Measurements from ENCODE around the gene TTBK1.

The TTBK1 gene

DNA sequence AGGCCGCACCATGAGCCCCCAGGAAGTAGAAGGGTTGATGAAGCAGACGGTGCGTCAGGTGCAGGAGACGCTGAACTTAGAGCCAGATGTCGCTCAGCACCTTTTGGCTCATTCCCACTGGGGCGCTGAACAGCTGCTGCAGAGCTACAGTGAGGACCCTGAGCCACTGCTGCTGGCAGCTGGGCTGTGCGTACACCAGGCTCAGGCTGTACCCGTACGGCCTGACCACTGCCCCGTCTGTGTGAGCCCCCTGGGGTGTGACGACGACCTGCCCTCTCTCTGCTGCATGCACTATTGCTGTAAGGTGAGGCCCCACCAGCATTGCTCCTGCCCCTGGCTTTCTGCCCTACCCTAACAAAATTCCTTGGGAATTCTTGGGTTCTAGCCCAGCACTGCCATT lies 27.1 kb upstream of the TTBK1 start:
- no peak overlapping the region for H3K27ac ChIP-seq
- TF ChIP-seq CTCF (conservative IDR thresholded peaks at IDR 0.05) (no peak), ZFX (IDR thresholded peaks at IDR 0.05) (no peak)

- H3K27ac ChIP-seq = no peak overlapping the region
These were observed 25.9 kb upstream of the TTBK1 start for GRCh38 chr6:43217351-43217750.

DNA sequence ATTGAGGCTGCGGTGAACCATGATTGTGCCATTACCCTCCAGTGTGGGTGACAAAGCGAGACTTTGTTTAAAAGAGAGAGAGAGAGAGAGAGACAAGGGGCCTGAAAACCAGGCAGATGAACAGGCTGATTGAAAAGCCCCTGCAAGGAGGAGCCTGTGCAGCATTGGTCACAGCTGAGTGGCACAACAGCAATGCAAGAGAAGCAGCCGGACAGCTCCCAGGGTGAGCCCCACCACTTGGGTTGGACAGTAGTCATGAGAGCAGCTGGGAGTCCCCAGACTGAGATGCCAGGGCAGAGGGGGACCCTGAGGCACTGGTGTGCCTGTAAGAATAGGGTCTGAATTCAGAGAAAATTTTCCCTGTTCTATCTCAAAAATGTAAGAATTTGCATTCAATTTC lies 24.2 kb upstream of the TTBK1 start:
- H3K27ac ChIP-seq = no peak overlapping the region
- TF ChIP-seq ZFX (IDR thresholded peaks at IDR 0.05) (no peak), CTCF (conservative IDR thresholded peaks at IDR 0.05) (no peak)

More at GRCh38 chr6:43217351-43217750, 25.9 kb upstream of the TTBK1 start:
- TF ChIP-seq CTCF (conservative IDR thresholded peaks at IDR 0.05) (no peak), ZFX (IDR thresholded peaks at IDR 0.05) (no peak)

GRCh38 chr6:43219814-43220213 lies 23.5 kb upstream of the TTBK1 start:
- TF ChIP-seq CTCF (conservative IDR thresholded peaks at IDR 0.05) = no peak
- no peak for TF ChIP-seq ZFX (IDR thresholded peaks at IDR 0.05)
- H3K27ac ChIP-seq = no peak overlapping the region

- no peak overlapping the region for H3K27ac ChIP-seq
- TF ChIP-seq ZFX (IDR thresholded peaks at IDR 0.05) = no peak
- TF ChIP-seq CTCF (conservative IDR thresholded peaks at IDR 0.05) = no peak
These were observed 22.8 kb upstream of the TTBK1 start for GRCh38 chr6:43220439-43220951.

DNA sequence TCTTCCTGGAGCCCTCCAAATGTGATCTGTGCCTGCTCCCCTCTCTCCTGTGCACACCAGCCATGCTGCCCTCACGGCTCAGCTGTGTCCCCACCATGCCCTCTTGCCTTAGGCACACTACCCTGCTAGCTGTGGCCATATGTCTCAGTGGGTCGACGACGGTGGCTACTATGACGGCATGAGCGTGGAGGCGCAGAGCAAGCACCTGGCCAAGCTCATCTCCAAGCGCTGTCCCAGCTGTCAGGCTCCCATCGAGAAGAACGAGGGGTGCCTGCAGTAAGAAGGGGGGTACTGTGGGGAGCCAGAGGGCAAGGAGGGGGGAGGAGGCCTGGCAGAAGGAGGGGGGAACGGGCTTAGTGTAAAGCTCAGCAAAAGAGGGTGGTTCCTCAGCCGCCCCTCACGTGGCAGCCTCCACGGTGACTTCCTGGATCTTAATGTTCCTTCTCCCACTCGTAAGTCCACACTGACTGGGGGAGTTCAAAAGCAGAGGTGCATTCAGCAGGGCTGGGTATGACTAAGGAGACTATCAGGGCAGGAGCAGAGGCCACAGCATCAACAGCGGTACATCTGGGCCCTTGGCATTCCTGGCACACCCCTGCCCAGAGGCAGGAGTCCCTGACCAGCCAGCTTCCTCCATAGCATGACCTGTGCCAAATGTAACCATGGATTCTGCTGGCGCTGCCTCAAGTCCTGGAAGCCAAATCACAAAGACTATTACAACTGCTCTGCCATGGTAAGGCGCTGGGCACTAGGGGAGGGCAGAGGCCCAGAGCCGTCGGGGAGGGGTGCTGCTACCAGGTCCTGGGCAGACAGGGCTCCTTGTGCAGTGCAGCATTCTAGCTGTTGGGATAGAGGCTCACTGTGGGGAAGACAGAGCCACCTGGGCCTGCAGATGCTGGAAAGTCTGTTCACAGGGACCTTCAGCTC lies 22.0 kb upstream of the TTBK1 start:
- H3K27ac ChIP-seq = no peak overlapping the region
- TF ChIP-seq CTCF (conservative IDR thresholded peaks at IDR 0.05) (no peak), ZFX (IDR thresholded peaks at IDR 0.05) (no peak)

- H3K27ac ChIP-seq = no peak overlapping the region
- TF ChIP-seq CTCF (conservative IDR thresholded peaks at IDR 0.05) (no peak), ZFX (IDR thresholded peaks at IDR 0.05) (no peak)
These were observed 20.7 kb upstream of the TTBK1 start for GRCh38 chr6:43222418-43223059.
